HFF-Myc (cell line): Measurements from ENCODE around the gene TMEM115.

Source experiments
- DNase-seq: peaks from one replicate; pipeline ENCODE4 v3.0.0-alpha.2; 2011; ENCODE audit warnings: low read depth; ENCODE audit errors: extremely low read depth
- H3K4me3 ChIP-seq: replicated peaks from 2 replicates; pipeline ENCODE4 v1.5.1; 2011; ENCODE audit warnings: low read depth, mild to moderate bottlenecking, control low read depth, low read length
- TF ChIP-seq, protein P1 (sequence below): IDR thresholded peaks from 2 replicates; pipeline ENCODE4 v1.5.1; 2012; ENCODE audit warnings: mild to moderate bottlenecking, low read depth, low read length, control low read depth; ENCODE audit errors: missing control alignments

Gene TMEM115

DNA sequence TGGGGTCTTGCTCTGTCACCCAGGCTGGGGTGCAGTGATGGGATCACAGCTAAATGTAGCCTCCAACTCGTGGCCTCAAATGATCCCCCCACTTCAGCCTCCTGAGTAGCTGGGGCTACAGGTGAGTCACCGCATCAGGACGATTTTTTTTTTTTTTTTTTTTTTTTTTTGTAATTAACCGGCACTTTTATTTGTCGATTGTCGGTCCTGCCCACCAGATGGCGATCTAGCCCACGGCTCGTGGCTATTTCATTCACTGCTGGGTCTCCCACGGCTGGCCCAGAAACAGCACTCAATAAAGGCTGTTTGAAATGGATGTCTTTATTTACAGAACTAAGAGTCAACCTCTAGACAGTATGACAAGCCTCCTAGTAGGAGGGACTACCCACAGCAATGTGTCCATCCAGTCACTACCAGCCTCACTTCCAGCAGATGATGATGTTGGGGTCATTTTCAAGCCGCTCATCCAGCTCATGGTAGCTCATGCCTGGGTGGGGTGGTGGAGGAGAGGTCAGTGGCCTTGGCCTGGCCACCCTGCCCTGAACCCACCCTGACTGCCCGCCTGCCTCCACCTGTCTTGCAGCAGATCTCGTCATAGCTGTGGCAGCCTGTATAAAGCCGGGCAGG lies 12.0 kb downstream of the TMEM115 start:
- H3K4me3 ChIP-seq: no peak overlapping the region
- TF ChIP-seq, protein P1, sequence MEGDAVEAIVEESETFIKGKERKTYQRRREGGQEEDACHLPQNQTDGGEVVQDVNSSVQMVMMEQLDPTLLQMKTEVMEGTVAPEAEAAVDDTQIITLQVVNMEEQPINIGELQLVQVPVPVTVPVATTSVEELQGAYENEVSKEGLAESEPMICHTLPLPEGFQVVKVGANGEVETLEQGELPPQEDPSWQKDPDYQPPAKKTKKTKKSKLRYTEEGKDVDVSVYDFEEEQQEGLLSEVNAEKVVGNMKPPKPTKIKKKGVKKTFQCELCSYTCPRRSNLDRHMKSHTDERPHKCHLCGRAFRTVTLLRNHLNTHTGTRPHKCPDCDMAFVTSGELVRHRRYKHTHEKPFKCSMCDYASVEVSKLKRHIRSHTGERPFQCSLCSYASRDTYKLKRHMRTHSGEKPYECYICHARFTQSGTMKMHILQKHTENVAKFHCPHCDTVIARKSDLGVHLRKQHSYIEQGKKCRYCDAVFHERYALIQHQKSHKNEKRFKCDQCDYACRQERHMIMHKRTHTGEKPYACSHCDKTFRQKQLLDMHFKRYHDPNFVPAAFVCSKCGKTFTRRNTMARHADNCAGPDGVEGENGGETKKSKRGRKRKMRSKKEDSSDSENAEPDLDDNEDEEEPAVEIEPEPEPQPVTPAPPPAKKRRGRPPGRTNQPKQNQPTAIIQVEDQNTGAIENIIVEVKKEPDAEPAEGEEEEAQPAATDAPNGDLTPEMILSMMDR: peak; percentile 62
- no peak for DNase-seq

DNA sequence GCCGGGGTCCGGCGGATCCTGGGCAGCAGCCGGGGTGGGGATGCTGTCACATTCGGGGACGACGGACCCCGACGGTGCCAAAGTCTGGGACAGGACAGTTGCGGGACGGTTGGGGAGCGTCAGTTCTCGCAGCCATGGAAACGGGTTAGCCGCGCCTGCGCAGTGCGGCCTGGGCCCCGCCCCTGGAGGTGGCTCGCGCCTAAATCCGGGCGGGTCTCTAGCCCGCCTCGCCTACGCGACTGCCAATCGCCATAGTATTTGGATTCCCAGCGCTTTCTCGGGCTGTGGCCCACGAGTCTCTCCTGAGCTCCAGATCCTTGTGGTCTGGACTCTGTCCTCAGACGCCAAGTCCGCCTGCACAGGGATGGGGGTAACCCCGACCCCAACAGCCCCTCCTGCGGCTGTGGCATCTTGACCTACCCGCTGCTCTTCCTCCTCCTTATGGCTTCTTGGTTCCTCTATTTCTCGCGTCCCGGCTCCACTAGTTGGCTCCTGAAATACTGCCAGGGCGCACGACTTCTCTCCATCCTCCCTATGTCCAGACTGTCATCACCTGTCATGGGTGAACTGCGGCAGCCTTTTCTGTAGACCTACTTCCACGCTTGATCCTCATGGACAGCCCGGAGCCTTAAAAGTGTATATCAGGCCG lies 13.6 kb downstream of the TMEM115 start, which contains the start of gene ZMYND10:
ZMYND10 (minus strand) TSS at position 147 of the 649 bp plus-strand sequence. CDS start 153 bp downstream, outside the sequence.
- no peak for DNase-seq
- peak within 1 kb of the TSS; percentile 40 for H3K4me3 ChIP-seq
- TF ChIP-seq, protein P1: no peak

DNA sequence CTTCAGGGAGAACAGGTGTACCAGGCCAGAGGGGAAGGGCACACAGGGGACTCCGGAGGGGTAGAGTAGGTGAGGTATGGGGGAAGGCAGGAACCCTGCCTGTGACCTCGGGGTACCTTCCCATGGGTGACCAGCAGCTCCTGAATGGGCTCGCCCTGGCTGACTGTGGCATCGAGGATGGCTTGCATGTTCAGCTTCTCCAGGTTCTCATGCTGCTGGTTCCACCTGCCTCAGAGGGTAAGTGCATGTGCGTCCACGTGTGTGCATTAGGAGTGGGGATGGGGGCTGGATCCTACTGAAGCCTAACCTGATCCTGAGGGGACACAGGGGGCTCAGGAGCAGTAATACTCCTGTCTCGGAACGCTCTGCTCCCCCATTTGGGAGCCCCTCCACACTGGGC lies 14.3 kb downstream of the TMEM115 start:
- TF ChIP-seq, protein P1: no peak
- H3K4me3 ChIP-seq: peak overlapping the region; percentile 40
- DNase-seq: no peak

DNA sequence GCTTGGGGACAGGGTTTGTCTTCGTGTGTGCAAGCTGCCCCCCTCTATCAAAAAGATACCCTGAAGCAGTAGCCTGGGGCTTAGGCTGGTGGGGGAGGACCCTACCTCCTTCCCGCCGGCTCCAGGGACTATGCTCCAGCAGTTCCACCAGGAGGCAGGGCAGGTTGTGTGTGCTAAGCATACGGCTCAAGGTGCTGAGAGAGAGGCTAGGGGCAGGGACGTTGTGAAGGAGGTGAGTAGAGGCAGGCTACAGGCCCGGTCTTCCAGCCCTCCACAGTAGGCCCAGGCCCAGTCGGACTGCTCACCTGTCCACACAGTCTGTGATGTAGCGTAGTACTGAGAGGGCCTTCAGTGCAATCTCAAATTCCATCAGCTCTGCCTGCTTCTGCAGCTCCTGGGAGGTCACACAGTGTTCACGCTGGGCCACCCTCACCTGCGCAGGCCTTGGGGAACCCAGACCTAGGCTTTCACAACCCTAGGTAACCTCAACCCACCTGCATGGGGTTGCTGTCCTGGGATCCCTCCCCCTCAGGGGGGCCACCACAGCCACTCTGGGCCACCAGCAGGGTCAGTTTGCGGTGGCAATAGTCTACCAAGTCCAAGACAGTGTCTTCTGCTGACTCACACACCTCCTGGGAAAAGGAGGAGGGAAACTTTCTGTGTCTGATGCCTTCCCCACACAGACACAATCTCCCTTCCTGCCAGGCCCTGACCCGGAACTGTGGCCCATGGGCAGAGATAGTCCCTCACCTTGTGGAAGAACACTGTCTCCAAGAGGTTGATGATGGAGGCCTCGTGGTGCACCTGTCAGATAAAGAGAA lies 16.3 kb downstream of the TMEM115 start:
- TF ChIP-seq, protein P1: no peak
- H3K4me3 ChIP-seq: no peak overlapping the region
- DNase-seq: no peak

DNA sequence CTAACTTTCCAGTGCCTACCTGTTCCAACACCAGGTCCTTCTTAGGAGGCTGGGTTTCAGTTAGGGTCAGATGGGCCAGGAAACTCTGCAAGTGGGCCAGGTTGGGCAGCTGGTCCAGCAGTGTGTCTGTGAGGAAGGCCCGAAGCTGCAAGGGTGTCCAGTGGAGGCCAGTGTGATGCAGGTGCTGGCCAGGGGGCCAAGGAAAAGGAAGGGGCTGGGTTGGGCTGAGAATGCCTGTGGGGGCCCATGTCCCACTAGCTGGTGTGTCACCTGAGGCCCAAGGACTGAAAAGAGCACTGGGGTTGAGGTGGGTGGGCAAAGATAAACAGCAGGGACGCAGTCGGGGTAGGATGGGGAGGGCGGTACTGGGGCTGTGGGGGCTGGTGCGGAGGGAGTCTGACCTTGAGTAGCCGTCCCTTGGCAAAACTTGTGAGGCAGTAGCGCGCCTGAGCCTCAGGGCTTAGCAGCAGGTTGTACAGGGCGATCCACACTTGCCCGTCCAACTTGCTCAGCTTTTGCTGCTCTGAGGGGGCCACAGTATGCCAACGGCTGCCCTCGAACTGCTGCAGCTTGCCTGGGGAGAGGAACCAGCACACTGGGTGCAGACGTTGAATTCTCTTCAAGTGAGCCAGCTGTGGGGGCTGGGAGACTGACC lies 17.2 kb downstream of the TMEM115 start:
- DNase-seq: no peak
- TF ChIP-seq, protein P1: no peak
- peak overlapping the region; percentile 97; the same call in 1 of the 2 replicates for H3K4me3 ChIP-seq

DNA sequence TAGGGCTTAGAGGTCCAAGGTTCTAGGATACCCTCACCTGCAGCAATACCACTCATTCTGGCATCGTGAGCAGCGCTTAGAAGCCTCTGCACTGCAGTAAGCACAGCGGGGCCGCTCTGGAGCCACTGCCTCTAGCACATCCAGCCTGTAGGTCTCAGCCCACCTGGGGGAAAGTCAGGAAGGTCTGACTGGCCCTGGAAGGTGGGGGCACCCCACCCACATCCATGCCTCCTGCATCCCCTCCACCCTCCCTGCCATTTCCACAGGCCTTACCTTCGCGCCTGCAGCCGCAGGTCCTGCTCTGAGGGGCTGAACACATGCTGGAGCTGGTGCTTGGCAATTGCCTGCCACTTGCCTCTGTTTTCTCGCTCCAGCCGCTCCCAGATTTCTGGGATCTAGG lies 17.8 kb downstream of the TMEM115 start:
- no peak for DNase-seq
- TF ChIP-seq, protein P1: no peak
- peak overlapping the region; percentile 97 for H3K4me3 ChIP-seq
